Caco-2 (cell line): ENCODE measurements around the gene CACNA1A. TPM values are rescaled to one million over a fixed set of nuclear protein-coding genes. Genes with fewer than 3 reads are reported as not detected.

Experiments used
- BruUV-seq: library from RNA; stranded (reverse); fragments of 400-500 nt; replicated peaks from 2 replicates; lab custom pipeline; 2021; lab: Mats Ljungman, UMichigan
- CTCF ChIA-PET: fragments of 300-600 bp; sonication (Branson Sonifier 250); formaldehyde crosslinking; loops from one replicate; lab custom pipeline; 2022; ENCODE audit warnings: antibody characterized with exemption; lab: Charles Lee
- POLR2A ChIA-PET: fragments of 300-600 bp; sonication (Branson Sonifier 250); formaldehyde crosslinking; loops from one replicate; lab custom pipeline; 2022; ENCODE audit warnings: antibody characterized with exemption; lab: Charles Lee
- DNase-seq, 2 experiments: peaks; one replicate each; pipeline versions ENCODE4 v3.0.0 to v3.0.0-alpha.2; 2020 to 2022
- H3K27me3 ChIP-seq: replicated peaks from 2 replicates; pipeline ENCODE4 v1.6.0; 2011; ENCODE audit warnings: low read length; ENCODE audit not compliant: control insufficient read depth, insufficient read depth
- H3K36me3 ChIP-seq: 2 replicates; pipeline ENCODE4 v1.5.1; 2011; ENCODE audit warnings: low read length; ENCODE audit not compliant: control insufficient read depth, insufficient read depth
- H3K4me1 ChIP-seq: fragments of 250-450 bp; sonication (Bioruptor Pico); 2 replicates; pipeline ENCODE4 v1.5.1; 2020; ENCODE audit warnings: mild to moderate bottlenecking
- H3K4me3 ChIP-seq: 2 replicates; pipeline ENCODE4 v1.5.1; 2011; ENCODE audit warnings: low read depth, mild to moderate bottlenecking, control low read depth, low read length
- H3K9me3 ChIP-seq: fragments of 250-450 bp; sonication (Bioruptor Pico); 2 replicates; pipeline ENCODE4 v1.5.1; 2020; ENCODE audit warnings: mild to moderate bottlenecking, moderate library complexity
- H3K27ac Mint-ChIP-seq: one replicate; pipeline ENCODE4 v1.8.0; 2022; ENCODE audit warnings: mixed read lengths; ENCODE audit not compliant: unreplicated experiment
- H3K27me3 Mint-ChIP-seq: one replicate; pipeline ENCODE4 v1.8.0; 2022; ENCODE audit warnings: mixed read lengths; ENCODE audit not compliant: insufficient read depth, unreplicated experiment
- H3K36me3 Mint-ChIP-seq: one replicate; pipeline ENCODE4 v1.8.0; 2022; ENCODE audit warnings: mild to moderate bottlenecking, mixed read lengths; ENCODE audit not compliant: insufficient read depth, unreplicated experiment
- H3K4me1 Mint-ChIP-seq: one replicate; pipeline ENCODE4 v1.8.0; 2022; ENCODE audit warnings: low read depth, mixed read lengths; ENCODE audit not compliant: unreplicated experiment
- H3K4me3 Mint-ChIP-seq: one replicate; pipeline ENCODE4 v1.8.0; 2022; ENCODE audit warnings: mild to moderate bottlenecking, moderate library complexity, mixed read lengths; ENCODE audit not compliant: unreplicated experiment
- H3K9me3 Mint-ChIP-seq: one replicate; pipeline ENCODE4 v1.8.0; 2022; ENCODE audit warnings: mixed read lengths; ENCODE audit not compliant: unreplicated experiment
- intact Hi-C: fragments of 100-400 bp; cut with micrococcal nuclease; formaldehyde crosslinking; loops from one replicate; pipeline ENCODE4 v1.10.0; 2022; ENCODE audit not compliant: unreplicated experiment
- total RNA-seq: library from RNA; stranded (reverse); gene quantifications from 2 replicates; pipeline ENCODE4 v1.2.3, GENCODE V29; 2022
- TF ChIP-seq, protein P1 (sequence below), 2 experiments: fragments of 200-600 bp in 1 of 2; IDR thresholded peaks; 1 replicate in 1 of 2; 2 replicates in 1 of 2; pipeline versions ENCODE4 v1.5.1 to v1.8.0; 2011 to 2022; ENCODE audit warnings: antibody characterized with exemption in 1 of 2, control low read depth in 1 of 2, inconsistent platforms in 1 of 2, low read depth in 1 of 2, low read length in 1 of 2, mild to moderate bottlenecking in 1 of 2, moderate library complexity in 1 of 2; ENCODE audit not compliant: insufficient read depth in 1 of 2, severe bottlenecking in 1 of 2, unreplicated experiment in 1 of 2

The CACNA1A gene
- total RNA-seq, 1 experiment from 2014 or later = not detected

GRCh38 chr19:13505761-13506470, 363 bp downstream of the CACNA1A start:
- Mint-ChIP-seq H3K4me3 (no peak overlapping the region), H3K9me3 (no peaks in the 10 kb centered on the region), H3K27ac (no peak overlapping the region), H3K4me1 (no peaks in the 10 kb centered on the region), H3K36me3 (no peaks in the 10 kb centered on the region), H3K27me3 (peaks cover 16% of the 10 kb centered on the region)
- intact Hi-C loops = no loop called here
- Histone ChIP-seq H3K4me3 (no peak overlapping the region), H3K4me1 (no peaks in the 10 kb centered on the region), H3K9me3 (no peaks in the 10 kb centered on the region), H3K27me3 (no peaks in the 10 kb centered on the region), H3K36me3 (no peaks in the 10 kb centered on the region)
- TF ChIP-seq, protein P1, sequence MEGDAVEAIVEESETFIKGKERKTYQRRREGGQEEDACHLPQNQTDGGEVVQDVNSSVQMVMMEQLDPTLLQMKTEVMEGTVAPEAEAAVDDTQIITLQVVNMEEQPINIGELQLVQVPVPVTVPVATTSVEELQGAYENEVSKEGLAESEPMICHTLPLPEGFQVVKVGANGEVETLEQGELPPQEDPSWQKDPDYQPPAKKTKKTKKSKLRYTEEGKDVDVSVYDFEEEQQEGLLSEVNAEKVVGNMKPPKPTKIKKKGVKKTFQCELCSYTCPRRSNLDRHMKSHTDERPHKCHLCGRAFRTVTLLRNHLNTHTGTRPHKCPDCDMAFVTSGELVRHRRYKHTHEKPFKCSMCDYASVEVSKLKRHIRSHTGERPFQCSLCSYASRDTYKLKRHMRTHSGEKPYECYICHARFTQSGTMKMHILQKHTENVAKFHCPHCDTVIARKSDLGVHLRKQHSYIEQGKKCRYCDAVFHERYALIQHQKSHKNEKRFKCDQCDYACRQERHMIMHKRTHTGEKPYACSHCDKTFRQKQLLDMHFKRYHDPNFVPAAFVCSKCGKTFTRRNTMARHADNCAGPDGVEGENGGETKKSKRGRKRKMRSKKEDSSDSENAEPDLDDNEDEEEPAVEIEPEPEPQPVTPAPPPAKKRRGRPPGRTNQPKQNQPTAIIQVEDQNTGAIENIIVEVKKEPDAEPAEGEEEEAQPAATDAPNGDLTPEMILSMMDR (IDR thresholded peaks at IDR 0.05; ENCODE audit: insufficient read depth in 1 of 2, low read depth in 1 of 2, low read length in 1 of 2, severe bottlenecking in 1 of 2, unreplicated experiment in 1 of 2) = no peak
- DNase-seq = no peak
- ChIA-PET CTCF (no interaction called here), POLR2A (no interaction called here)
- no TSS peak for BruUV-seq

DNA sequence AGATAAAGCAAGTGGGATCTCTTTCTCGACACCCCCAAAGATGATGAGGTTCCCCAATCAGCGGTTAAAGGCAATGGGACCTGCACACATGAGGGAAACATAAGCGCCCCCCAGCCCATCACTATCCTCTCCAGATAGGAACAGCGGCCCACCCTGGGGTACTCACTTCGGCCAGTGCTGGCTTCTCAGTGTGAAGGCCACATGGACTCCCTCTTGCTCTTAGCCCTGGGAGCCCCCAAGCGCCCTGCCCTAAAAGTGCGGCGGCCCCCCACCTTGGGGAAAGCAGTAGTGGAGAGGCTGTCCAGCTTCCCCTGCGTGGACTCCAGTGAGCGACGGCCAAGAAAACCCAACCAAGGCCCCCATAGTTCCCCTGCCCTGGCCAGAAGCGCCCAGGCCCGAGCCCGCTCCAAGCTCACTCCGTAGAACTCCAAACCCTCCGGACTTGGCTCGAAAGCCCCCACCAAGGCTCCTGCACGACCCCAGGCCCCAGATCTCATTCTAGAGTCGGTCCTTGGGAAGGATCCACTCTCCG, 1.0 kb downstream of the CACNA1A start:
- Histone ChIP-seq H3K27me3 (no peaks in the 10 kb centered on the region), H3K4me3 (no peak overlapping the region), H3K36me3 (no peaks in the 10 kb centered on the region), H3K4me1 (no peaks in the 10 kb centered on the region), H3K9me3 (no peaks in the 10 kb centered on the region)
- TF ChIP-seq, protein P1 (IDR thresholded peaks at IDR 0.05; ENCODE audit: insufficient read depth in 1 of 2, low read depth in 1 of 2, low read length in 1 of 2, severe bottlenecking in 1 of 2, unreplicated experiment in 1 of 2) = no peak
- Mint-ChIP-seq H3K36me3 (no peaks in the 10 kb centered on the region), H3K27me3 (peaks cover 19% of the 10 kb centered on the region), H3K4me3 (no peak overlapping the region), H3K4me1 (no peaks in the 10 kb centered on the region), H3K27ac (no peak overlapping the region), H3K9me3 (peaks cover 6% of the 10 kb centered on the region)
- DNase-seq = no peak
- CTCF ChIA-PET = no interaction called here
- POLR2A ChIA-PET = no interaction called here
- intact Hi-C loops = no loop called here
- no TSS peak for BruUV-seq

DNA sequence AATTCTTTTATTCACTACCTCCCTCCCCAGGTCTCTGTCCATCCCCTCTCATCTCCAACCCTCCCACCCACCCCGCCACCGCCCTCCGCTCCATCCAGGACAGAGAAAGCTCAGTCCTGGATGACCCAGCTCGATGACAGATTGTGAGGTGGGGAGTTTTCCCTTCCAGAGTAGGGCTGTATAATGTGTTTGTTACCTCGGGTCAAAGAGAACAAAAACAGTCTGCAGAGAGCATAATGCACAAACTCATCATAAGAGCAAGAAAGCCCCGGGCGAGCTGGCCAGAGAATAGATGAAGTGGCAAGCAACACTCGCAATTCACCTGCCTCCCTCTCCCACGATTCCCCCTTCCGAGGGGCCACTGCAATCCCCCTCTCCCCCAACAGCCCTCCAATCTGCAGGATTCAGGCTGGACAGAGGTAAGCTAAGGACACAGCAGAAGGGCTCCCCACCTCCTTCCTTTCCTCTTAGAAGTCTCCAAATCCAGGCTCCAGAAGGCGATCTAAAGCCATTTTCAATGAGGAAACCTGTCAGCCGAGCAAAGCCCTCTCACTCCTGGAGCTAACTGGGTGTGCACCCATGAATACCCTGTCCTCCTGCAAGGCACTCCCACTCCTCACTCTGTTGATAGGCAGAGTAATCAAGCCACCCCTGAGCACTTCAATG, 2.6 kb downstream of the CACNA1A start:
- intact Hi-C loops = no loop called here
- CTCF ChIA-PET = no interaction called here
- H3K9me3 Mint-ChIP-seq = peaks cover 9% of the 10 kb centered on the region
- no peak for DNase-seq
- H3K36me3 ChIP-seq = no peaks in the 10 kb centered on the region
- H3K36me3 Mint-ChIP-seq = no peaks in the 10 kb centered on the region
- POLR2A ChIA-PET = no interaction called here
- no peaks in the 10 kb centered on the region for H3K9me3 ChIP-seq
- TF ChIP-seq, protein P1 (IDR thresholded peaks at IDR 0.05; ENCODE audit: insufficient read depth in 1 of 2, low read depth in 1 of 2, low read length in 1 of 2, severe bottlenecking in 1 of 2, unreplicated experiment in 1 of 2) = no peak
- no peak overlapping the region for H3K4me3 Mint-ChIP-seq
- no peak overlapping the region for H3K27ac Mint-ChIP-seq
- no peaks in the 10 kb centered on the region for H3K27me3 ChIP-seq
- H3K27me3 Mint-ChIP-seq = peaks cover 20% of the 10 kb centered on the region
- no TSS peak for BruUV-seq
- H3K4me3 ChIP-seq = no peak overlapping the region
- H3K4me1 Mint-ChIP-seq = no peaks in the 10 kb centered on the region
- H3K4me1 ChIP-seq = no peaks in the 10 kb centered on the region
